Colon (tissue), 2 donors: Measurements from ENCODE around the gene PAWR.

ENCODE experiments used
- FAIRE-seq: peaks from 2 replicates; lab custom pipeline; 2012; peaks lifted over from hg19 to GRCh38; lab: Jason Lieb, UNC
- donor health status: control.
- donor health status: control.

The PAWR gene

GRCh38 chr12:79690638-79691510 is at the start of gene PAWR:
Gene PAWR, minus strand, starts transcription at chr12:79690964. Its CDS starts 720 bp downstream, at chr12:79690244.
- FAIRE-seq = no peak

- FAIRE-seq = peak; percentile 21
Measured at GRCh38 chr12:79737875-79738718, 47.3 kb upstream of the PAWR start.

GRCh38 chr12:79732638-79733037 is 41.9 kb upstream of the PAWR start:
- no peak for FAIRE-seq

GRCh38 chr12:79725987-79726386 is 35.2 kb upstream of the PAWR start:
- no peak for FAIRE-seq

- no peak for FAIRE-seq
Measured at GRCh38 chr12:79717006-79717405, 26.2 kb upstream of the PAWR start.

GRCh38 chr12:79715308-79715707 is 24.5 kb upstream of the PAWR start:
- FAIRE-seq = no peak

- no peak for FAIRE-seq
Measured at GRCh38 chr12:79710707-79711483, 20.1 kb upstream of the PAWR start.

- no peak for FAIRE-seq
Measured at GRCh38 chr12:79707830-79708229, 17.1 kb upstream of the PAWR start.

- FAIRE-seq = no peak
Measured at GRCh38 chr12:79706676-79707075, 15.9 kb upstream of the PAWR start.

GRCh38 chr12:79706156-79706555 is 15.4 kb upstream of the PAWR start:
- no peak for FAIRE-seq

- FAIRE-seq = no peak
Measured at GRCh38 chr12:79698966-79699365, 8.2 kb upstream of the PAWR start.

- FAIRE-seq = no peak
Measured at GRCh38 chr12:79696416-79696815, 5.7 kb upstream of the PAWR start.

- FAIRE-seq = no peak
Measured at GRCh38 chr12:79692860-79693577, 2.3 kb upstream of the PAWR start.

- no peak for FAIRE-seq
Measured at GRCh38 chr12:79691511-79692248, 916 bp upstream of the PAWR start.

- no peak for FAIRE-seq
Measured at GRCh38 chr12:79690142-79690637, 574 bp downstream of the PAWR start.

GRCh38 chr12:79689477-79690141 is 1.2 kb downstream of the PAWR start:
- FAIRE-seq = no peak

GRCh38 chr12:79689061-79689476 is 1.7 kb downstream of the PAWR start:
- FAIRE-seq = no peak

- no peak for FAIRE-seq
Measured at GRCh38 chr12:79688376-79689060, 2.2 kb downstream of the PAWR start.

- FAIRE-seq = no peak
Measured at GRCh38 chr12:79687711-79688260, 3.0 kb downstream of the PAWR start.
